ENCODE data around the gene IRS2. TPM values are rescaled to one million over a fixed set of nuclear protein-coding genes. Genes with fewer than 3 reads are reported as not detected.
"Not testable (repeated sequence)": the region's sequence is repeated elsewhere in the genome, so short reads cannot be mapped to it uniquely, and the experiment has no call there.

Gene IRS2
- total RNA-seq, 4 donors from 2014 or later = 52.6 to 114 (median 56.1) TPM

- intact Hi-C loops (cut with DNase I; ENCODE audit: low total_unique reads) = no loop called here
- no peak for TF ChIP-seq CTCF (IDR thresholded peaks at IDR 0.05)
- no peak for TF ChIP-seq POLR2A (IDR thresholded peaks at IDR 0.05)
These were observed 52.2 kb downstream of the IRS2 start for GRCh38 chr13:109734002-109734785.

GRCh38 chr13:109733550-109733949, 52.8 kb downstream of the IRS2 start:
- no peak for TF ChIP-seq CTCF (IDR thresholded peaks at IDR 0.05)
- no peak for TF ChIP-seq POLR2A (IDR thresholded peaks at IDR 0.05)
- no peak overlapping the region for H3K4me3 ChIP-seq (ENCODE audit: low read depth, poor library complexity, severe bottlenecking)
- DNase-seq (ENCODE audit: low spot score in 2 of 2) = no peak
- intact Hi-C loops (cut with DNase I; ENCODE audit: low total_unique reads) = no loop called here
- 90 to 92% methylated on average over 29 of the region's 29 CpGs for WGBS, 2 donors

More at GRCh38 chr13:109734002-109734785, 52.2 kb downstream of the IRS2 start:
- WGBS, 2 donors = 91 to 92% methylated on average over 19 to 21 of the region's 21 CpGs
- DNase-seq (ENCODE audit: low spot score in 2 of 2) = no peak
- H3K4me3 ChIP-seq (ENCODE audit: low read depth, poor library complexity, severe bottlenecking) = no peak overlapping the region

- WGBS, 2 donors = 96 to 98% methylated on average over 32 to 38 of the region's 50 CpGs
- DNase-seq (ENCODE audit: low spot score in 2 of 2); intact Hi-C loops (cut with DNase I; ENCODE audit: low total_unique reads); H3K4me3 ChIP-seq (ENCODE audit: low read depth, poor library complexity, severe bottlenecking): not testable (repeated sequence)
These were observed 53.8 kb downstream of the IRS2 start for GRCh38 chr13:109732470-109733170.

GRCh38 chr13:109730812-109731335, 55.5 kb downstream of the IRS2 start:
- DNase-seq (ENCODE audit: low spot score in 2 of 2) = no peak
- 85 to 91% methylated on average over 13 of the region's 13 CpGs for WGBS, 2 donors
- intact Hi-C loops (cut with DNase I; ENCODE audit: low total_unique reads) = no loop called here
- H3K4me3 ChIP-seq (ENCODE audit: low read depth, poor library complexity, severe bottlenecking) = no peak overlapping the region
- TF ChIP-seq POLR2A (IDR thresholded peaks at IDR 0.05) = no peak
- no peak for TF ChIP-seq CTCF (IDR thresholded peaks at IDR 0.05)

GRCh38 chr13:109728791-109729731, 57.3 kb downstream of the IRS2 start:
- TF ChIP-seq POLR2A (IDR thresholded peaks at IDR 0.05) (no peak), CTCF (IDR thresholded peaks at IDR 0.05) (no peak)
- 54 to 58% methylated on average over 17 of the region's 17 CpGs for WGBS, 2 donors
- DNase-seq (ENCODE audit: low spot score in 2 of 2) = no peak
- intact Hi-C loops (cut with DNase I; ENCODE audit: low total_unique reads) = no loop called here
- no peak overlapping the region for H3K4me3 ChIP-seq (ENCODE audit: low read depth, poor library complexity, severe bottlenecking)
